NCI-H1694 (cell line): ENCODE data around the gene MKS1.

Experiments used
- DNase-seq: peaks from one replicate; lab custom pipeline; 2025; lab: John Stamatoyannopoulos, UW

The MKS1 gene

GRCh38 chr17:58244963-58245362 is 25.9 kb upstream of the MKS1 start:
- no peak for DNase-seq

DNA sequence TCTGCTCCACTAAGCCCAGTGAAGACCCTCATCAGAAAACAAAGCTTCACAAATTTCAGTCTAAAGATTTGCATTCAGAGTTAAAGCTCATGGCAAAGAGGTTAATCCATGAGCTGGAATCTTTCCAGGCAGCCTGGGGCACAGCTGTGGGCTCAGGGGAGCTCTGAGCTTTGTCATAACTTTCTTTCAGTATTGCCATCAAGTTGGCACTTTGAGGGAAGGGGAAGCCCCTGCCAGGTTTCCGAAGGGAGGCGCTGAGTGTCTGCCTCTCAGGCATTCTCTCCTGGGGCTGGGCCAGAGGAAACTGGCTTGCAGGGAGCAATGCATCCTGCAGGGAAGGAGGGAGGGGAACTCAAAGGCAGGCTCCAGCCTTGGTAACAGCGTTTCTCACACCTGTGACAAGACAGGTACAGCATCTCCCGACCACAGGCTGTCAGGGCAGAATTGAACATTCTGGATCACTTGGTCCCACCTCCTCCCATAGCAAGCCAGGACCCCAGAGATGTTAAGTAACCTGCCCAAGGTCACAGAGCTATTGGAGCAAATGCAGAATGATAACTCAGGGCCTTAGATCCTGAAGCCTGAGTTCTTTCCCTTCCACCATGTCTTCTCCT is 23.2 kb upstream of the MKS1 start:
- DNase-seq, result no peak

DNA sequence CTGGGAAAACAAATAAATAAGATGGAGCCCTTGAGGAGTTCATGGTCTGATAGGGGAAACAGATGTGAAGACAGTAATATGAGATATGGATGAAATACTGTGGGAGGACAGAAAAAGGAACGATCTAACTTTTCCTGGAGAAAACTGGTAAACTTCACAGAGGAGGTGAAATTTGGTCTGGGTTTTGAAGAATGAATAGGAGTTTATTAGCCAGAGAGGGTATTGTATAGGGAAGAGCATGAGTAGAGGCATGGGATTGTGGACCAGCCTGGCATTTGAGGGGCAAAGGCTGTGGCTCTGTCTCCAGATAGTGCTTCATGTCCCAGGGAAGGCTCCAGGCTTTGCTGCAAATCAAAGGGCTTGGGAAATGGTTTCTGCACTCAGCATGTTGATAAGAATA is 20.9 kb upstream of the MKS1 start:
- DNase-seq, result no peak

GRCh38 chr17:58238147-58238634 is 19.1 kb upstream of the MKS1 start, which contains the start of gene LPO:
LPO (plus strand) TSS chr17:58238584; CDS start chr17:58242980, 4,396 bp downstream.
- DNase-seq, result no peak

DNA sequence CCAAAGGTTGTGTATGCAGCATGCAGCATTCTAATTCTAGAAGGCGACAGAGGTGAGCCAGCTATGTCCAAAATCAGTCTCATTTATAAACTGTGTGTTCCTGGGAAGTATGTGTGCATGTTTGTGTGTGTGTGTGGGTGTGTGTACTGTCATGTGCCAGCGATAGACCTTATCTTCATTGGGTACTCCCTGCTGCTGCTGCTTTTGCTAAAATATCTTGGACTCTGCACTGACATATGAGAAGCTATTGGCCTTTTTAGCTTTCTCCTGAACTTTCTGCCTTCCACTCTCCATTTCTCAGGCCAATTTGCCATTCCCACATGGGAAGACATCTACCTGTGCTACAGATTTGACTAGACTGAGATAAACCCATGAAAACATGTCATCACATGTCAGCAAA is 17.3 kb upstream of the MKS1 start:
- DNase-seq, result no peak

GRCh38 chr17:58235821-58236220 is 16.8 kb upstream of the MKS1 start:
- DNase-seq, result no peak

- no peak for DNase-seq
Observed at GRCh38 chr17:58234512-58234911, 15.5 kb upstream of the MKS1 start.

DNA sequence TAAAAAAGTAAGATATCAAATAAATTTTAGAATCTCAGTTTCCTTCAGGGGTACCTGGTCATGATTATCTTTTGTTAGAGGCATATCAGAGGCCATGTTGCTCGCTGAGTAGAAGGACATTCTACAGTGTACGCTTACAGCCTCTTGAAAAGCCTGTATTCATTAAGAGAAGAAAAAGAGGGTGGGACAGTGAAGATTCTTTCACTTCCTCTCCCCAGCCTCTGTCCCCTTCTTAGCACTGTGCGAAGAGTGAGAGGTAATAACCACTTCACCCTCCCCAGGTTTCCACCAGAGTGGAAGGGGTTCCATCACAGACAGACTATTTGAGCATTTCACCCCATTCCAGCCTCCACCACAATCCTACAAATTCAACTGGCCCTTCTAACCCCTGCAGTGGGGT is 14.5 kb upstream of the MKS1 start:
- DNase-seq, result no peak

DNA sequence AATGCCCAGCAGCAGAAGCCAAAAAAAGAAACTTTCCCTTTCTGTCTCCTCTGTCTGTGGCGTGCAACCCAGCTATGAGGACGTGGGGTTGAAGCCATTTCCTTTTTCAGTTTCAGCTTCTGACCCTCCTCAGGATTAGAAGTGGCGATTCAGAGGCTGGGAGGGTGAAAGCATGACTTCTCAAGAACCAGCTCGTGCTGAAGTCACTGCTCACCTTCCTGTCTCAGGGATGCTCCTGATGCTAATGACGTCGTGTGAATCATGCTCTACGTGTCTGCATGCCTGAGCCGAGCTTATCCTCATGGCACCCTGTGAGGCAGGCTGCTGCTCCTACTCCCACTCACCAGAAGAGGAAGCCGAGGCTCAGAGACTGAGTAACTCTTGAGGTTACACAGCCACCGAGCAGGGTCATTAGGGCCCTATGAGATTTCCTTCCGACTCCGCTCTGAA is 13.7 kb upstream of the MKS1 start:
- no peak for DNase-seq

DNA sequence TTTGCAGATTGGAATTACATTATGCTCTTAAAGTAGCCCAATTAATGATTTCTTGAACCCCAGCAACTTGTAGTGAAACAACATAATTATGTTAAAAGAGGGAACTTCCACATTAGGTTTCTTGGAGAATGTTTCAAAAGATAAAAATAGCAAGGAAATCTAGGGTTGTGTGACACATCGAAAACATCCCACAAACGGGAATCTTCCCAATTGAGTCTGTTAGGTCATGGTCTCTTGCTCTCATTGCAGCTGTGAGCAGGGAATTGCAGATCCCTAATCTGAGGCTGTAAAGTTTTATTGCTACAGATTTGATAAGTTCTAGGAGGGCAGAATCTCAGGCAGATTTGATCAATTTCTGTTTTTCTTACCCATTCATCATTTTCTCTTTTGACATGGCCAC is 12.6 kb upstream of the MKS1 start:
- no peak for DNase-seq

GRCh38 chr17:58229881-58230280 is 10.8 kb upstream of the MKS1 start:
- no peak for DNase-seq

- no peak for DNase-seq
Observed at GRCh38 chr17:58229384-58229783, 10.3 kb upstream of the MKS1 start.

DNA sequence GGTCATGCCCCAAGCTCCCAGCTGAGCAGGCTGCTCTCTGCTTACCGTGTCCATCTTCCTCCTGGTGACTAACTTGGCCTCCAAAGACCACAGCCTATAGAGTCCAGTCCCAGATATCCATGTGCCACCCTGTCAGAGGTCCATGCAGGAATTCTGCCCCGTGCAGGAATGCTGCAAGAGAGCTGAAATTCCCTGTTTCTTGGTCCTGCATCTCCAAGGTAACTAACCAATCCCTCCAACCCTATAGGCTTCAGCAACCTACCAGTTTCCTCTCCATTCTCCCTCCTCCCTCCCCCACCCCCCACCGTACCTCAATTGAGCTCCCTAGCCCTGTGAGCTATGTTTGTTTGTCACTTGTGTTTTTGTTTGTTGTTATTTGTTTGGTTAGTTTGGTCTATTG is 9.6 kb upstream of the MKS1 start:
- DNase-seq, result no peak

DNA sequence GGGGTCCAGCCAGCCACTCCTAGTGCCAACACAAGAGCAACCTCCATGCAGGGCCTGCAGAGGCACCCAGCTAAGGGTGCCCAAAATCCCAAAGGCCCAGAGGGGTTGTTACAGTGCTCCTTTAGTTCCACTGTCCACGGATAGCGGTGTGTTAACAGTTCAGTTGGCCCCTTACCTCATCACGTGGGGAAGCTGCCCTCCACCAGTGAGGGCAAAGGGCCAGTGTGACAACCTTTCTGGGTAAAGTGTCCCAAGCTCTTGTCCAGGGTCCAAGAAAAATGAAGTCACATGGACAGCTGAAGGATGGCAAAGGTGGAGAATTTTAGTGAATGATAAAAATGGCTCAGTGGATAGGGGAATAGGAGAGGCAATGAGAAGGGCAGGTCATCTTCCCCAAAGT is 8.7 kb upstream of the MKS1 start:
- no peak for DNase-seq

- DNase-seq, result no peak
Observed at GRCh38 chr17:58224315-58224714, 5.3 kb upstream of the MKS1 start.

DNA sequence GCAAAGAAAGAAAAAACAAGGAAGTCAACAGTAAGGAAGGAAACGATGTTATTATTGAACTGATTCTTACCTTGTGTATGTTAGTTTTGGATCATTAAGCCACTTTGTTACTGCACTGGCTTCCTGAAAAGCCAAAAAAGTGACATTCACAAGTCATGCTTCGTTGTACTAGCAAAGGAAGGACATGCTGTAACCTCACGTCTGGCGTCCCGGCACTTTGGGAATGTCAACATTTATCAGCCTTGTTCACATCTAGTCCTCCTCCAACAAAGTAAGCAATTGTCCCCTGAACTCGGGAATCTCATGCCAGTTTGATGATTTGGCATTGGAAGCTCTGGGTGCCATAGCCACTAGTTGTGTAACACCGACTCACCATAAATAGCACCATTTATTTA is 731 bp upstream of the MKS1 start:
- DNase-seq, result no peak

GRCh38 chr17:58217766-58218165 is 1.3 kb downstream of the MKS1 start:
- no peak for DNase-seq

- peak; percentile 10 for DNase-seq
Observed at GRCh38 chr17:58215685-58216084, 3.4 kb downstream of the MKS1 start.

DNA sequence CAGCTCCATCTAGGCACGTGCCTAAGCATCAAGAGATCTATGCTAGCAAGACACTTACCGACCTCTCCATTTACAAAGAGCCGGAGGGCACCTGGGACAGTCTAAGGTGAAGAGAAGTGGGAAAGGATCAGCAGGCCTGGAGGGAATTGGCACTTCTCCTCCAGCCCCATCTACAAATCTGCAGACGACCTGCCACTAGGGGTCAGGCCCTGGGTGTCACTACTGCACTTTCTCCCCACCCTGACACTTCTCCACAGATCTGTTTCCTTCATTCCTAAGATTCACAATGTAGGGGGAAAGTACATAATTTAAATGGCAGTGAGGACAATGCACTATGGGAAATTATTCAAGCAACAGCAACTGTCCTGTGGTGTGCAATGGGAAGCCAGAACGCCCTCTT is 8.1 kb downstream of the MKS1 start:
- no peak for DNase-seq

- no peak for DNase-seq
Observed at GRCh38 chr17:58208344-58208743, 10.7 kb downstream of the MKS1 start.

DNA sequence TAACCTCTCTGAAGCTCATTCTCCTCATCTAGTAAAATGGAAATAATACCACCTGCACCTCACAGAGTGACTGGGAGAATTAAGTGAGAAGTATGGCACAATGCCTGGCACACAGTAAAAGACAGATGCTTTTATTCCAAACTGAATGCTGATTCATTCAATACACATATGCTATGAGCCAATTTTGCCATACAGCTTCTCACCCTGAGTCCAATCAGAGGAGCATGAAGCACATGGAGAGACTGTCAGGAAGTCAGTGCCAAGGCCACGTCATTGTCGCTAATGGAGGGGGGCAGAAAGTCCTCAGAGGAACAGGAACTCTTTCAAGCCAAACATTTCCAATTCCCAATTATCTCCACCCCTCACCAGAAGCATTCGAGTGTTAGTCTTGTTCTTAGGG is 11.6 kb downstream of the MKS1 start:
- no peak for DNase-seq

GRCh38 chr17:58205936-58206335 is 13.1 kb downstream of the MKS1 start:
- no peak for DNase-seq

DNA sequence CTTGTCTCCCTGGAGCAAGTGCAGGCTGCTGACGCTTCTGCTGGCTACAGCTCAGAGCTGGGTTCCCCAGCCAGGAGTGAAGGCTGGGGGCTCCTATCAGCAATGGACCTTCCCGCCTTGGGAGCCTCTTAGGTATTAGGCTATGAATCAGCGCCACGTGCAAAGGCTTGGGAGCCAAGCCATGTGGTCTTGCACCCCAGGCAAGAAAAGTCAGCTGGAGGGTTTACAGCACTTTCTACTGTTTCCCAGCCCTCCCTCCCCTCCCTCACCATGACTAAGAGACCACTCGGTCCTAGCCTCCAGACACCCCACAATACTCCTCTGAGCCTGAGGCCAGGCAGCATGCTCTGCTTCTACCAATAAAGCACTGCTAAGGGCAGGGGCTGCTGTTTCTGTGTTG is 14.3 kb downstream of the MKS1 start:
- DNase-seq, result no peak

DNA sequence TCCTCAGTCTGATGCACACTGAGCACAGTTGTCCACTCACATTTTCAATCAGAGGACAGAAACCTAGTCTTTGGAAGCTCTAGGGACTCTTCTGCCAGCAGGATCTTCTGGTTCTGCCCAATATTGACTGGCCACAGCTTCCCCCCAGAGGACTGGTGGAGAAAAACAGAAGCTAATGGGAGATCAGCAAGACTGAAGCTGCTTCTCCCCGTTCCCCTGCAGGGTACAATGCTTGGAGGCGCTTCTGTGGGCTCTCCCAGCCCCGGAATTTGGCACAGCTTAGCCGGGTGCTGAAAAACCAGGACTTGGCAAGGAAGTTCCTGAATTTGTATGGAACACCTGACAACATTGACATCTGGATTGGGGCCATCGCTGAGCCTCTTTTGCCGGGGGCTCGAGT is 16.2 kb downstream of the MKS1 start:
- DNase-seq, result no peak
